Naive B cell (primary cell): ENCODE results near the gene GLP1R. TPM values are rescaled to one million over a fixed set of nuclear protein-coding genes. Genes with fewer than 3 reads are reported as not detected.

Experiments used
- ATAC-seq, 2 donors: fragments of 150-1000 bp; cut with Tn5 transposase; 2 replicates each; pipeline ENCODE4 v1.10.0; 2021; ENCODE audit warnings: low read depth in 2 of 2, mild to moderate bottlenecking in 2 of 2, moderate library complexity in 2 of 2
- DNase-seq: peaks from one replicate; pipeline ENCODE4 v3.0.0; 2022
- H3K27ac Mint-ChIP-seq, 6 donors: one replicate each; pipeline ENCODE4 v1.8.0; 2020 to 2022; ENCODE audit warnings: mild to moderate bottlenecking in 6 of 6, mixed read lengths in 6 of 6, moderate library complexity in 5 of 6, inconsistent platforms in 2 of 6
- H3K27me3 Mint-ChIP-seq, 3 donors: one replicate each; pipeline ENCODE4 v1.8.0; 2021 to 2022; ENCODE audit warnings: mixed read lengths in 3 of 3, mild to moderate bottlenecking in 1 of 3
- H3K36me3 Mint-ChIP-seq, 2 donors: one replicate each; pipeline ENCODE4 v1.8.0; 2020 to 2022; ENCODE audit warnings: mixed read lengths in 2 of 2, inconsistent platforms in 1 of 2, mild to moderate bottlenecking in 1 of 2
- H3K4me1 Mint-ChIP-seq, 3 donors: one replicate each; pipeline ENCODE4 v1.8.0; 2020 to 2022; ENCODE audit warnings: mixed read lengths in 3 of 3, inconsistent platforms in 1 of 3, mild to moderate bottlenecking in 1 of 3, moderate library complexity in 1 of 3
- H3K4me3 Mint-ChIP-seq, 8 donors: one replicate each; pipeline ENCODE4 v1.8.0; 2020 to 2022; ENCODE audit warnings: mild to moderate bottlenecking in 8 of 8, mixed read lengths in 8 of 8, moderate library complexity in 8 of 8, inconsistent platforms in 2 of 8
- H3K9me3 Mint-ChIP-seq, 7 donors: one replicate each; pipeline ENCODE4 v1.8.0; 2020 to 2022; ENCODE audit warnings: mixed read lengths in 7 of 7, mild to moderate bottlenecking in 5 of 7, inconsistent platforms in 2 of 7, moderate library complexity in 1 of 7
- polyA plus RNA-seq, 6 donors: library from polyadenylated mRNA; unstranded; fragments of 300-500 nt; fragmentation: Illumina TruSeq; gene quantifications; one replicate each; pipeline ENCODE4 v1.2.3, GENCODE V29; 2021; ENCODE audit warnings: low read depth in 6 of 6

The GLP1R gene
- polyA plus RNA-seq, 6 donors from 2014 or later = not detected

GRCh38 chr6:39021779-39022178 lies 26.8 kb upstream of the GLP1R start:
- H3K4me1 Mint-ChIP-seq = no peaks in the 10 kb centered on the region
- ATAC-seq = no peak
- no peak for DNase-seq
- no peak overlapping the region for H3K4me3 Mint-ChIP-seq
- H3K27me3 Mint-ChIP-seq = peaks cover 0 to 8% (median 0%) of the 10 kb centered on the region in 3 donors
- H3K36me3 Mint-ChIP-seq = no peaks in the 10 kb centered on the region
- no peaks in the 10 kb centered on the region for H3K9me3 Mint-ChIP-seq
- no peak overlapping the region for H3K27ac Mint-ChIP-seq

GRCh38 chr6:39026175-39026574 lies 22.4 kb upstream of the GLP1R start:
- Mint-ChIP-seq H3K36me3 (no peaks in the 10 kb centered on the region), H3K27me3 (peaks cover 13 to 37% (median 18%) of the 10 kb centered on the region in 3 donors), H3K9me3 (peaks cover 0 to 2% (median 0%) of the 10 kb centered on the region in 7 donors), H3K4me1 (no peaks in the 10 kb centered on the region), H3K4me3 (no peak overlapping the region), H3K27ac (no peak overlapping the region)
- ATAC-seq (no peak), DNase-seq (no peak)

GRCh38 chr6:39029156-39030011 lies 19.2 kb upstream of the GLP1R start:
- Mint-ChIP-seq H3K36me3 (no peaks in the 10 kb centered on the region), H3K4me3 (no peak overlapping the region), H3K27ac (peak overlapping the region in 1 of 6 donors; percentile 34), H3K9me3 (peaks cover 0 to 2% (median 0%) of the 10 kb centered on the region in 7 donors), H3K4me1 (no peaks in the 10 kb centered on the region), H3K27me3 (peaks cover 28 to 62% (median 32%) of the 10 kb centered on the region in 3 donors)
- no peak for ATAC-seq
- DNase-seq = no peak

GRCh38 chr6:39035681-39036080 lies 12.9 kb upstream of the GLP1R start:
- H3K36me3 Mint-ChIP-seq = no peaks in the 10 kb centered on the region
- peaks cover 43 to 66% (median 56%) of the 10 kb centered on the region in 3 donors for H3K27me3 Mint-ChIP-seq
- peak overlapping the region in 2 of 6 donors; percentile 49 for H3K27ac Mint-ChIP-seq
- no peak for ATAC-seq
- H3K4me1 Mint-ChIP-seq = no peaks in the 10 kb centered on the region
- H3K9me3 Mint-ChIP-seq = peaks cover 0 to 2% (median 0%) of the 10 kb centered on the region in 7 donors
- DNase-seq = no peak
- no peak overlapping the region for H3K4me3 Mint-ChIP-seq

- no peak overlapping the region for H3K27ac Mint-ChIP-seq
- H3K27me3 Mint-ChIP-seq = peaks cover 43 to 68% (median 60%) of the 10 kb centered on the region in 3 donors
- no peaks in the 10 kb centered on the region for H3K36me3 Mint-ChIP-seq
- ATAC-seq = no peak
- H3K4me3 Mint-ChIP-seq = no peak overlapping the region
- no peak for DNase-seq
- peaks cover 0 to 3% (median 0%) of the 10 kb centered on the region in 3 donors for H3K4me1 Mint-ChIP-seq
- peaks cover 0 to 2% (median 0%) of the 10 kb centered on the region in 7 donors for H3K9me3 Mint-ChIP-seq
These were observed 11.5 kb upstream of the GLP1R start for GRCh38 chr6:39037082-39037508.

GRCh38 chr6:39037707-39038106 lies 10.9 kb upstream of the GLP1R start:
- Mint-ChIP-seq H3K36me3 (peaks cover 0 to 4% of the 10 kb centered on the region in 2 donors), H3K4me3 (no peak overlapping the region), H3K4me1 (peaks cover 0 to 3% (median 0%) of the 10 kb centered on the region in 3 donors), H3K27ac (no peak overlapping the region), H3K27me3 (peaks cover 45 to 68% (median 55%) of the 10 kb centered on the region in 3 donors), H3K9me3 (peaks cover 0 to 2% (median 0%) of the 10 kb centered on the region in 7 donors)
- DNase-seq (no peak), ATAC-seq (no peak)

- Mint-ChIP-seq H3K36me3 (peaks cover 0 to 6% of the 10 kb centered on the region in 2 donors), H3K27ac (no peak overlapping the region), H3K9me3 (peaks cover 0 to 2% (median 0%) of the 10 kb centered on the region in 7 donors), H3K4me3 (no peak overlapping the region), H3K27me3 (peaks cover 44 to 62% (median 52%) of the 10 kb centered on the region in 3 donors), H3K4me1 (peaks cover 0 to 3% (median 0%) of the 10 kb centered on the region in 3 donors)
- DNase-seq (no peak), ATAC-seq (no peak)
These were observed 8.4 kb upstream of the GLP1R start for GRCh38 chr6:39040080-39040673.

- H3K36me3 Mint-ChIP-seq = peaks cover 0 to 6% of the 10 kb centered on the region in 2 donors
- no peak for ATAC-seq
- peaks cover 0 to 2% (median 0%) of the 10 kb centered on the region in 7 donors for H3K9me3 Mint-ChIP-seq
- no peak overlapping the region for H3K4me3 Mint-ChIP-seq
- no peak overlapping the region for H3K27ac Mint-ChIP-seq
- H3K4me1 Mint-ChIP-seq = peaks cover 0 to 3% (median 0%) of the 10 kb centered on the region in 3 donors
- DNase-seq = no peak
- peaks cover 40 to 62% (median 53%) of the 10 kb centered on the region in 3 donors for H3K27me3 Mint-ChIP-seq
These were observed 7.5 kb upstream of the GLP1R start for GRCh38 chr6:39041072-39041471.

GRCh38 chr6:39043776-39044175 lies 4.8 kb upstream of the GLP1R start:
- H3K4me1 Mint-ChIP-seq = peaks cover 0 to 6% (median 0%) of the 10 kb centered on the region in 3 donors
- H3K27ac Mint-ChIP-seq = no peak overlapping the region
- H3K4me3 Mint-ChIP-seq = no peak overlapping the region
- no peak for DNase-seq
- peaks cover 0 to 4% (median 0%) of the 10 kb centered on the region in 7 donors for H3K9me3 Mint-ChIP-seq
- H3K36me3 Mint-ChIP-seq = peaks cover 0 to 6% of the 10 kb centered on the region in 2 donors
- peaks cover 41 to 58% (median 49%) of the 10 kb centered on the region in 3 donors for H3K27me3 Mint-ChIP-seq
- no peak for ATAC-seq

- Mint-ChIP-seq H3K4me3 (no peak overlapping the region), H3K27me3 (peaks cover 37 to 58% (median 48%) of the 10 kb centered on the region in 3 donors), H3K9me3 (peaks cover 0 to 4% (median 0%) of the 10 kb centered on the region in 7 donors), H3K36me3 (peaks cover 0 to 6% of the 10 kb centered on the region in 2 donors), H3K27ac (no peak overlapping the region), H3K4me1 (peaks cover 2 to 8% (median 3%) of the 10 kb centered on the region in 3 donors)
- ATAC-seq = no peak
- no peak for DNase-seq
These were observed 4.4 kb upstream of the GLP1R start for GRCh38 chr6:39044181-39044580.

GRCh38 chr6:39047434-39048327 lies 900 bp upstream of the GLP1R start:
- Mint-ChIP-seq H3K27ac (peak overlapping the region in 1 of 6 donors; percentile 73), H3K9me3 (peaks cover 0 to 2% (median 0%) of the 10 kb centered on the region in 7 donors), H3K4me1 (peaks cover 8 to 10% (median 8%) of the 10 kb centered on the region in 3 donors), H3K27me3 (peaks cover 39 to 68% (median 60%) of the 10 kb centered on the region in 3 donors), H3K4me3 (peak overlapping the region in 3 of 8 donors; percentile 10 to 60 (median 44)), H3K36me3 (peaks cover 0 to 2% of the 10 kb centered on the region in 2 donors)
- no peak for ATAC-seq
- no peak for DNase-seq

- Mint-ChIP-seq H3K4me3 (peak overlapping the region in 6 of 8 donors; percentile 25 to 70 (median 42)), H3K27me3 (peaks cover 32 to 79% (median 74%) of the 10 kb centered on the region in 3 donors), H3K27ac (peak overlapping the region in 1 of 6 donors; percentile 44), H3K36me3 (no peaks in the 10 kb centered on the region), H3K9me3 (peaks cover 0 to 2% (median 0%) of the 10 kb centered on the region in 7 donors), H3K4me1 (peaks cover 8 to 10% (median 8%) of the 10 kb centered on the region in 3 donors)
- DNase-seq = no peak
- no peak for ATAC-seq
These were observed 1.1 kb downstream of the GLP1R start for GRCh38 chr6:39049575-39050283.
